GDM1 (cell line): ENCODE measurements around the gene MED13L.

Experiments used
- DNase-seq: peaks from one replicate; lab custom pipeline; 2025; lab: John Stamatoyannopoulos, UW

The MED13L gene

DNA sequence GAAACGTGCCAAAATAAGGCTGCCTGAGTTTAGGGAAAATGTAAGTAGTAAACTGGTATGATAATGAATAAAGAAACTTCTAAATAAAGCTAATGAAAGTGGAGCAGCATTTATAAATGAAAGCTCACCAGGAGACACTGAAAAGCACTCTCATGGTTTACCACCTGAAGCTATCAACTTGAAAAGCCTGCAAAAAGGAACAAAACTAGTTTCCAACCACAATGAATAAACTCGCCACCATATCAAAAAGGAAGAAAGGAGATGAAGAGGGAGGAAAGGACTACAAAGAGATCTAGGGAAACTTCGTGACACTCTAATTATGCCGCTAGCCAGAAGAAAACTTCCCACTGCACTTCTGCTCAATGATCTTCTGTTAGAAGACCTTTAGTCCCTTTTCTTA, 66.7 kb downstream of the MED13L start:
- DNase-seq = no peak

DNA sequence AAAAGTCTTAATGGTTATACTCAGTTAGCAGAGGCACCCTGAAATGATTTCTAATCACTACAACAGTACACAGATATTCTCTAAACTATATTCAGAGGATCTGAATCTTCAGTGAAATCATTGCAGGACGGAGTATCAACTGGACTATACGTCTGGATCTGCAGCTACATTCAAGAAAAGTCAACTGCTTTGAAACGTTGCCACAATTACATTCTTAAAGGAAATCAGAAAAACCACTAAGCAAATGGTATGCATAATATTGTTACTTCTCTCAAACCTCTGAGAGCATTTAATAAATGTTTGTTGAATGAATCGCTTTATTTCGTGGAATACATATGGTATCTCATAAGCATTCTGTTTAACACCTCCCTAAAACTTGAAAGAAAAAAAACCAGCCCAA, 67.4 kb downstream of the MED13L start:
- no peak for DNase-seq

DNA sequence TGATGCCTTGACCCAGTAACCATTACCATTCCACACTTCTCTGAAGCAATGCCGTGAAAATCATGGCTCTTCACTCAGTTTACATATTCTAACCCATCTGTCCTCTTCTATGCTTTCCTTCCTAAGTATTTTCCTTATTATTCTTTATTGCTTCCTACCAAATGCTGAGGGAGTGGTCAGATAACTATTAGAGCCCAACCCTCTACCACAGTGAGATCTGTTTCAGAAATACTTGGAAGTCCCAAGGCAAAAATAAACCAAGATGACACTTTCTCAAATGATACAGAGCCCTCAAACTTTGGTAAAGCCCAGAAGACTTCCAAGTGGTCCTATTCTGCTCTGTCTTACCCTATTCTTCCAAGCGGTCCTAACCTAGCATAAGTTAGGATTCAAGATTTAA, 68.0 kb downstream of the MED13L start:
- DNase-seq = no peak

DNA sequence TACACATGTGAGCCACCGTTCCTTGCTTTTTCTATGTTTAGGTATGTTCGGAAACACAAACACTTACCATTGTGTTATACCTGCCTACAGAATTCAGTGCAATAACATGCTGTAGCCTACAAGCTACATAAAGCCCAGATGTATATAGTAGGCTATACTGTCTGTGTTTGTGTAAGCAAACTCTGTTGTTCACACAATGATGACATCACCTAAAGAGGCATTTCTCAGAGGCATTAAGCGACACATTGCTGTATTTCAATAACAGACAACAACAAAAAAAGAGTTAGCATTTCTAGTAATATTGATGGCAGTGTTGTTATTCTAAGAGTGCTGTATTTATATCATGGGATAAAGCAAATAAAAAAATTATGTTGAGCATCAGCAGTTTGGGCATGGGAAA, 70.2 kb downstream of the MED13L start:
- DNase-seq = no peak

DNA sequence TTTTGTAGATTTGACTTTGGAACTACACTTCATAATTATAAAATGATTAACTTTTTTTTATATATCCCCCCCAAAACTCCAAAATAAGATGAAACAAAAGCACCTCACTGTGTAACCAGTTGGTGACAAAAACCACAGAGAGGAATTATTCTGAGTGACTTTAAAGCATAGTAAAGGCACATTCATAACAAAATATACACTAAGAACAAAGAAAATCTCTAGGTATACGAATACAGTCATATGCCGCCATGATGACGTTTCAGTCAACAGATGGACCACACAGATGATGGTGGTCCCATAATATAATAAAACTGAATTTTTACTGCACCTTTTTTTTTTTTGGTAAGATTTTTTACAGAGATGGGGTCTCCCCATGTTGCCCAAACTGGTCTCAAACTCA, 70.7 kb downstream of the MED13L start:
- no peak for DNase-seq

DNA sequence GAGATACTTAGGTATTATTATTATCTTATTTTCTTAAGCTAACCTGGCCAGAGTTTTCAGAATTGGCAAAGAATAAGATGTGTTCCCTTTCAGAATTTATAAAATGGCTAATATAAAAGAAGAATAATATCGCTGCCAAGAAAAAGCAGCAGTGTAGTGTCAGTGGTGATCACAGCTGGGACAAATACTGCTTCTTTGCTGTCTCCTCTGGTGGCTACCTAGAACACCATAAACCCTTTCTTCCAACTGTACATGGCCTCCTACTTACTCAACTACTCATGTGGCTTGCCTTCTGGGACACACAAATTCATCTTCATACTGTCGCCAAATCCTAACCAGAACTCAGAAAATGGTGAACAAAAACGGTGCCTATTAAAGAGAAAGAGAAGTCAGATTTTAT, 72.7 kb downstream of the MED13L start:
- DNase-seq = no peak

DNA sequence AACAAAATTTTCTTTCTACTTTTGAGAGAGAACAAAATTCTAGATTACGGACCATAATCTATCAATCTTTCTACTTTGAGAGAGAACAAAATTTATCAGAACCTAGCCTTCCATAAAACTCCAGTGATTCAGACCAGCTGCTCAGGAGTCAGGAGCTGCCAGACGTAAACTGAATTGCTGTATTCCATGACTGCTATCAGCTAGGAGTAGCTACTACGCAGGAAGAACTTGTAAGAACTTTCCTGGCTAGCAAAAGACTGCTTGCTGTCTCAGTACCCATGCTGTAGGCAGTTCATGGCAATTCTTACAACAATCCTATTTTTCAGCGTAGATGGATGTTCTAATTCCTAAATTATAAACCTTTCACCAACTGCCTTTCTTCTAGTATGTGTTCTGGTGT, 73.3 kb downstream of the MED13L start:
- no peak for DNase-seq

DNA sequence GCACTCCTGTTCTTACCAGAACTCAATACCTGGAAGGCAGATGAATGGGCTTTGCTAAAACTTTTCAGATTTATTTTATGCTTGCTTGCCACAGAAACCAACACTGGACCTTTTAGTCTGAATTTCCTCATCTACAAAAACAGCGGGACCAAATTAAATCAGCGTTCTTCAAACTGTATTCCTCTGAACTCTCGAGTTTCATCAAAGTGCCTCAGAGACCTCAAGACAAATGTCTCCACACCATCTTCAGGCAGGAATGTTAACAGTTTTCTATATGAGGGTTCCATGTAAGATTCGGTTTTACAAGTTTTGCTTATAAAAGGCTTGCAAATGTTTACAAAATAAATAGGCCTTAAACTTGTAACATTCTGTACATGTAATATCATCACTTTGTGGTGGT, 74.6 kb downstream of the MED13L start:
- no peak for DNase-seq

DNA sequence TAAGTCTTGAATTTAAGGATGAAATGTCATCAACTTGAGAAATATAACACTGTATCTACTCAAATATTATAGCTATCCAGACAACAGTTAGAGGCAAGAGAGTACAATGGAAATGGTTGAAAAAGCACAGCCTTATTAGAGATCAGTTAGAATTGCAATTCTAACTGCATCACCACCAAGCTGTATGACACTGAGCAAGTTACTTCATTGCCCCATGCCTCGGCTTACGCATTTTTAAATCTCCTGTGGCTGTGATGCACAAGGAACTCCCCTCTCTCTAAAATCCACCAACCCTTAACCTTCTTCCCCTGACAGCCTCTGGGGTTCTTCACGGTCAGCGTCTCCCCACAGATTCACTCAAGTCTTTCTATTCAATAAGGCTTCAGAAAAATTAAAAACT, 75.1 kb downstream of the MED13L start:
- no peak for DNase-seq

DNA sequence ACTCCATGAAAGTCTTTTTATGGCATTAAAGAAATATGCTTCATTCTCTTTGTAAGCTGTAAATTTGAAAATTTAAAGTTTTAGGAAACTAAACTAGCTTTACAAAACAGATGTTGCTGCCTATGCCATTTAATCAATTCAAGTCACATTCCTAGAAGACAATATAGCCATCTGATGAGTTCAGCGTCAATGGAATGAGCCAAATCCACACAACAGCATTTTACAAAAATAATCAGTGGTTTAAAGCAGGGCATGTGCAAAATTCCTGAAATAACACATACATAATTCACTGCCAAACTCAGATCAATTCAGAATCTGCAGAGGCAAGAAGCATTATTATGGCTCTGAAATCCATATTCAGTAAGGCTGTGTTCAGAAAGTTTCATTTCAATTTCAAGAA, 75.6 kb downstream of the MED13L start:
- no peak for DNase-seq

DNA sequence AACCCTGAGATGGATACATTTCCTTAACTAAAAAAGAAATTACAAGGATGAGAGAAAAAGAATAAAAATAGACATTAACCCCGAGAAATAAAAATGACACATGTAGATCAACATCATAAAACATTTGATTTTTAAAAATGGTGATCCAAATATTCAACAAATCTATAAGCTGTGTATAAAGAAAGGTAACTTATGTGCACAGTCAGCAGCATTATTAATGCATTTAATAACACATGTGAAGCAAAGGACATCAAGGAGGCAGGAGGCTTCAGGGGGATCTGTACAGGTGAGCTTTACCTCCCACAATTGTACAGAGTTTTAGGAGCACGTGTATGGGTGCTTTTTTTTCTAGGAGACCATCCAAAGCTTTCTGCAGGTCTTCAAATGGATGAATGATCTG, 76.1 kb downstream of the MED13L start:
- no peak for DNase-seq

DNA sequence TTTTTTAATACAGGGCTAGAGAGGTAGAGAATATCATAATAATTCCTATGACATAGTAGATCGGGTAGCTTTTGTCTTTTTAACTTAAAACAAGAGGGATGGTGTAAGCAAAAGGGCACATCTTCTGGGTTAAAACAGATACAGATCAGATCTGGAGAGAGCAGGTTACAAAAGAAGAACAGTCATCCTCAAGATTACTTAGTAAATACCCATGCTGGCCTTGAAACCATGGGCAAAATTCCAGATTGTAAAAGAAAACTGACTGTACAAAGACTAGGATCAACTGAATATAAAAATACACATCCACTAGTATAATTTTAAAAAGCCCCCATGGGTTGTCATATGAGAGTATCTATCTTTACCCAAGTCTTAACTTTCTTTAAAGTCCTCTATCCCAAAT, 76.7 kb downstream of the MED13L start:
- DNase-seq = no peak

DNA sequence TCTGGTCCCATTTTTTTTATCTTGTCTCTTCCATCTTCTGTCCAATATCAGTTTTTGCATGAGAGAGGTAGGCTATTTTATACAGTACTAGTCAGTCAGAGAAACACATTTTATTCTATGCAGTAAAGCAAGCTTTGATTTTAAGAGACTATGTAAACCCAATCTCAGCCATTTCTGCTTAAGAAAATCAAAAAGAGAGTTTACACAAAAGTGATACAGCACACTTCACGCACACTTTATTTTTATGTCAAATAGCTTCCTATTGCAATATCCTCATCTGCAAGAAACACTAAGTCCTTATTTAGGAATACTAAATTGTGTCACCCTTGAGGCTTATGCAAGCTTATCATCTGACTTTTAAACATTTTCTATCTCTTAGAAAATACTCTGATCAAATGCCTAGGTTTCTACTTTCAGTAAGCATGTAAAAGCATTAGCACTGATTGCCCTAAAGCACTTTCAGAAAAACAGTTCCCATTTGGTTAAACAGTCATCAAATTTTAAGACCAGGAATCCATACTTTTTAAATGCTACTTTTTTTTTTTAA, 78.3 kb downstream of the MED13L start:
- no peak for DNase-seq

DNA sequence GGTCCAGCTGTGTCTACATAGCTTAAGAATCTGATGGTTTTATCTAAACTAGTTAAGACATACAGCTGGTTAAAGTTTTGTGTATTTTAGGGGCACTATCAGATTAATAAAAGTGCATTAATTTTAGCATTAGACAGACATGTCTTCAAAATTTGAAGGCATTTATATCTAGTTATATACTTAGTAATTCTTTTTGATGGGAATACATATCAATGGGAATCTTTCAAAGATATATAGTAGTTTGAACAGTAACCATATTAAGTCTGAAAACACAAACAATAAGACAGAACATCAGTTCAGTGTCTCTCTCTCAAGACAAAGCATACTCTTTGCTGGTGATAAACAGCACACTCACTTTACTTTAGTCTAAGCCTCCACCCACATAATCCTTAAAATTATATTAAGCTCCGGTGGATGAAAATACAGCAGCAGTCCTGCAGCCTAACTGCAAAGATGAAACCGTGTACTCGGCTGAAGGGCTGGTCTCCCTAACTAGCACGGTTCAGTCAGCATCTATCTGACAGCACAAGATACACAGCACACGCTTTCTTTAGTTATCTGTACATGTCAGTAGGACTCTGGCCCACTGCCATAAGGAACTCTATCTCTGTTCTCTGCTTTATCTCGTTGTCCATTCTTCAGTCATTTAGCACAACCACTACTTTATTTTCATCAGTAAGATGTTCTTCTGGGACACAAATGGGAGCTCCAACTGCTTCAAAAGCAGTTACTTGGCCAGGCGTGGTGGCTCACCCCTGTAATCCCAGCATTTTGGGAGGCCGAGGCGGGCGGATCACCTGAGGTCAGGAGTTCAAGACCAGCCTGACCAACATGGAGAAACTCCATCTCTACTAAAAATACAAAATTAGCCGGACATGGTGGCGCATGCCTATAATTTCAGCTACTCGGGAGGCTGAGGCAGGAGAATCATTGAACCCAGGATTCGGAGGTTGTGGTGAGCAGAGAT, 80.5 kb downstream of the MED13L start:
- no peak for DNase-seq

DNA sequence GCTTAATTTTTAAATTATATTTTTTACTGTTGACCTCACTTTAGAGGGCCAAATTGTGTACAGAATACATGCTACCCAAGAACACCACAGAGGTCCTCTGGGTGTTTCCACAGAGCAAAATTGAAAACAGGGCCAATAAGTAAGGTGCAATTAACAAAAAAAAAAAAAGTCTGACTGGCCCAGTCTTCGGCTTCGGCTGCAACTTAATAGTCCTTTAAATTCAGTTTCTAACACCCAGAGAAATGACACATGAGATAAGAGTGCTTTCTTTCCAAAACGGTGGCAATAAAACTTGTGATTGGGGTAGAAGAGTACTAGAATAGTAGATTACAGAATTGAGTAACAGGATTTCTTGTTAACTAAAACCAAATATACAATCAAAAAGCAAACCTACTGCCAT, 81.3 kb downstream of the MED13L start:
- DNase-seq = no peak

DNA sequence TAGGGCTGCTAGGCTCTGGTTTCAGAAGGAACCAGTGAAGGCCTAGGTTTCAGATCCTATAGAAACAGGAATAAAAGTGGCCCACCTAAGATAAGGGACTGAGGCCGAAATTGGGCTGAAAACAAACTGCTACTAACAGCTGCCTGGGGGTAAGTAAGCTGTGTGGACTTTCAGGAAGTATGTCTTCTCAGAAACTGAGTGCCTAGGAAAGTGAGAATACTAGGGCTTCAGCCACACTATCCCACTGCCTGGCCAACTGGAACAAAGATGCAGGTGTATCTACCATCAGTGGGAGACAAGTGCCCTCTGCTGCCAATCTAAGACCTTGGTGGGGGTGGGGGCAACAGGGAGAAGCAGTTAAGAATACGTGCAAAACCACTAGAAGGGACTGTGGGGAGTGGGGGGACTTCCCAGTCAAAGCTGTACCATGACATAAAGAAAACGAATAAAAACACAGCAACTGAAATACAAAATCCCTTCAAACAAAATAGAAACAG, 82.5 kb downstream of the MED13L start:
- no peak for DNase-seq

DNA sequence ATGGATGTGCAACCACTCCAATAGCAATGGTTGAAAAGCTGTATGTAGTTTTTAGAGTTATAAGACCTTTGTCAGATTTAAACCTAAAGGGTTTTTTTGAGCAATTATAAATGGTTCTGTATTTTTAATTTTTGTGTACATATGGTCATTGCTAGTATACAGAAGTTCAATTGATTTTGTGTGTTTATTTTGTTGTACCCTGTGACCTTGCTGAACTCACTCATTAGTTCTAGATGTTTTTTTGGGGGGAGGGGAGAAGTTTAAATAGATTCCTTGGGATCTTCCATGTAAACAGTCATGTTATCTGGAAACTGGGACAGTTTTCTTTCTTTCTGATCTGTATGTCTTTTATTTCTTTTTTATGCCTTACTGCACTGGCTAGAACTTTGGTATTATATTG, 87.8 kb downstream of the MED13L start:
- no peak for DNase-seq

DNA sequence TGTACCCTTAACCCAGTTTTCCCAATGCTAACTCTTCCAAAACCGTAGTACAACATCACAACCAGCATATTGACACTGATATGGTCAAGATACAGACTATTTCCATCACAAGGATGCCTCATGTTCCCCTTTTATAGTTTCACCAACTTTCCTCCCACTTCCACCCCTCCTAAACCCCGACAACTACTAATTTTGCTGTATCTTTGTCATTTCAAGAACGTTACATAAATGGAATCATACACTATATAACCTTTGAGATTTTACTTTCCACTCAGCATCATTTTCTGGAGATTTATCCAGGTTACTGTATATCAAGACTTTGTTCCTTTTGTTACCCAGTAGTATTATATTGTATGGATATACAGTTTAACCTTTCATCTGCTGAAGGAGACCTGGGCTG, 88.9 kb downstream of the MED13L start:
- no peak for DNase-seq

DNA sequence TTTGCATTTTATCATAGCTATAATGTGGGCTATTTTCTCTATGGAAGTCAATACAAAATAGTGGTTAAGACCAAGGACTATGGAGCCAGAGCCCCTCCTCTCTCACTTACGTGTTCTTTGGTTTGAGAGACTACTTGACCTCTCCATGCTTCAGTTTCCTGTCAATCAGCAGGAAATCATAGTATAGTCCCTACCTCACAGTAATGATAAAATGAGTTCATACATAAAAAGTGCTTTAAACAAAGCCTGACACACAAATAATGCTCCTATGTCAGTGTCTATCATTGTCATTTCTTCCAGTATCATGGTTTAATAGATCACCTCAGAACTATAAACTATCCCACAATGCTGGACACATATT, 90.4 kb downstream of the MED13L start:
- DNase-seq = no peak

DNA sequence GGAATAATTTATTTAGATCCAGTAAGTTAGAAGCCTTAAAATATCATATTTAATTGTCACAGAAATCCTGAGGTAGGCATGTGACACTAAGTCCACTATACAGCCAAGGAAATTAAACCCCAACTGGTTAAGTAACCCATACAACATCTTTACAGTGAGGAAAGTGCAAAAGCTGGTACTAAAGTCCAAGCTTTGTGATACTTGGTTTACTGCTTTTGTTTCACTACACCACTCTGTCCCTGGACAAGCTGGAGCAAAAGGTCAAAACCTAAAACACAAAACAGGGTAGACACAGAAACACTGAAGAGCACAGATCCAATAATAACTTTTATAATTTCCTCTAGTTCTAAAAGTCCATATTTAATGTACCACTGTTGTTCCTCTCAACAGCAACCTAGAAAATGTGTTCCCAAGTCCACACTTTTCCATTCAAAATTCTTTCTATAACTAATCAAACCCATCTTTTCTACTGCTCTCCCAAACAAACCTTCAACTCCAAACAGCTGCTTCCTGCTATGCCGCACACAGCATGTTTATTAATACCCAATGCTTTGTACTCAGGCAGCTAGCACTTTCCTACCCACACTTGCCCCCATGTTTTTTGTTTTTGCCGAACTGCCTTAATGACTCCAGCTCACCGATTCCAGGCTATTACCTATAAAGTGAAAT, 90.9 kb downstream of the MED13L start:
- DNase-seq = no peak

DNA sequence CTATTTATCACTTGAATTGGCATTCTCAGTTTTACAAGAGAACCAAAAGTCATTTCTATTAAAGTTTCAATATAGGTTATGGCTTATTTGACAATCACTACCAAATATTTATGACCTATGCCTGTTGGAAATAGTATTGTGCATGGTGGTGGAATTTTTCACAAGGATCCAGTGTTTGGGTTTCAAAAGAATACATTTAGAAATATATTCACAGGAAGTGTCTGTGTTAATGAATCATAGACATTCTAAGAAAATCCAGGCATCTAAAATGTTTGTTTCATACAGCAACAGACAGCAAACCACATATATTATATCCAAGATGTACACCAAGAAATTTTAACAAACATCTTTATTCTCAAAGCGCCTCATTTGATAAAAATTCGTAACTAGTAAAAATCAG, 92.7 kb downstream of the MED13L start:
- no peak for DNase-seq

DNA sequence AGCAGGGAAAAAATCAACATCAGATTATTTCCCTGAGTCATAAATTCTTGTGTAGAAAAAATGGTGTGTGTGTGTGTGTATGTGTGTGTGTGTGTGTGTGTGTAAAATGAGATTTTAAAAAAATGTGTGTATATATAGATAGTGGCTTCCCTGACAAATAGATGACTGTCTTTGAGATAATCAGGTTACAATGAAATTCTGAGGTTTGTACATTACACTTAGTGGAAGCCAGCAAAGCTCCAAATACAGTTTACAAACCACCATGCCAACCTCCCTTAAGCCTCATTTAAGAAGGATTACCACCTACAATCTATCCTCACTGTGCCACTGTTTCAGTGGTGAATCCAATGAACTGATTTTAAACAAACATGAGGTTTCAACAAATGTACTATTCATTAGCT, 93.8 kb downstream of the MED13L start:
- DNase-seq = no peak

DNA sequence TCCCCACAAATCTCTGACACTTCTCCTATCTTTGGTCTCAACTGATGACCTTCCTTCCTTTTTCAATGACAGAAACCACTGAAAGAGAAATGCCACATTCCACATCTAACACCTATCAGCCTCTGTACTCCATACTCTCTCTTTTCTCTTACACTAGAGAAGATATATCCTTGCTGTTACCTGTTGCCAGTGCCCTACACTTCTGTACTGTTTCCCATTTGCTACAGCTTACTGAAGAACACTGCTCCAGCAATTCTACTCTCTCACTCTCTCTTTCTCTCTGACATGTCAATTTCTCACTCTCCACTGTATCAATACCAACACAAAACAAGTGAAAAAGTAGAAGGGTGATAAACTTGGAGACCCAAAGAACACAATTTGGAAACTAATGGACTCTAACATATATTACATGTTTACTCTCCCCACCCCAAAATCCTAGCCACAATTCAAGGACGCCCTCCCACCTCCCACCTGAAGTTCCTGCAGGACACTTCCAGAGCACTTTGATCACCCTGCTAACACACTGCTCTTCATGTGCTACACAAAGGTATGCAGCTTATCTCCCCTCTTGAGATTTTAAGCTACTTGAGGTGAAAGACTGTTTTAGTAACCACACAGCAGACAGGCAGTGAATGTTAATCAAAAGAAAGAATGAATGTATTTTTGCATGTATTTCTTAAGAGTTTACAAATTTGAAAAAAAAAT, 95.0 kb downstream of the MED13L start:
- DNase-seq = no peak
